Activated T-helper 2 cell treated with anti-CD3 and anti-CD28 coated beads, Interferon-gamma antibody, Interleukin-2, Interleukin-4, amounts not matched to agents 10 μg/mL and 5 μg/mL and 100 μg/mL, durations not matched to agents 14 hours and 24 hours and 36 hours (primary cell): Measurements from ENCODE around the gene FIGN. TPM values are rescaled to one million over a fixed set of nuclear protein-coding genes. Genes with fewer than 3 reads are reported as not detected.

Source experiments
- DNase-seq: peaks from one replicate; pipeline ENCODE4 v3.0.0; 2021; ENCODE audit warnings: low spot score
- H3K27ac Mint-ChIP-seq: one replicate; pipeline ENCODE4 v1.8.0; 2021; ENCODE audit warnings: mixed read lengths
- H3K27me3 Mint-ChIP-seq: one replicate; pipeline ENCODE4 v1.8.0; 2021; ENCODE audit warnings: low read depth, mixed read lengths
- H3K36me3 Mint-ChIP-seq: one replicate; pipeline ENCODE4 v1.8.0; 2021; ENCODE audit warnings: low read depth, mixed read lengths
- H3K4me1 Mint-ChIP-seq: one replicate; pipeline ENCODE4 v1.8.0; 2021; ENCODE audit warnings: low read depth, mixed read lengths
- H3K4me3 Mint-ChIP-seq: one replicate; pipeline ENCODE4 v1.8.0; 2021; ENCODE audit warnings: low read depth, mild to moderate bottlenecking, moderate library complexity, mixed read lengths
- H3K9me3 Mint-ChIP-seq: one replicate; pipeline ENCODE4 v1.8.0; 2021; ENCODE audit warnings: mixed read lengths
- intact Hi-C: fragments of 100-400 bp; cut with micrococcal nuclease; formaldehyde crosslinking; loops from one replicate; pipeline ENCODE4 v1.15.1; 2023
- total RNA-seq: library from RNA; stranded (reverse); gene quantifications from 2 replicates; pipeline ENCODE4 v1.2.3, GENCODE V29; 2022

Gene FIGN
- total RNA-seq, 1 donor from 2014 or later: not detected

DNA sequence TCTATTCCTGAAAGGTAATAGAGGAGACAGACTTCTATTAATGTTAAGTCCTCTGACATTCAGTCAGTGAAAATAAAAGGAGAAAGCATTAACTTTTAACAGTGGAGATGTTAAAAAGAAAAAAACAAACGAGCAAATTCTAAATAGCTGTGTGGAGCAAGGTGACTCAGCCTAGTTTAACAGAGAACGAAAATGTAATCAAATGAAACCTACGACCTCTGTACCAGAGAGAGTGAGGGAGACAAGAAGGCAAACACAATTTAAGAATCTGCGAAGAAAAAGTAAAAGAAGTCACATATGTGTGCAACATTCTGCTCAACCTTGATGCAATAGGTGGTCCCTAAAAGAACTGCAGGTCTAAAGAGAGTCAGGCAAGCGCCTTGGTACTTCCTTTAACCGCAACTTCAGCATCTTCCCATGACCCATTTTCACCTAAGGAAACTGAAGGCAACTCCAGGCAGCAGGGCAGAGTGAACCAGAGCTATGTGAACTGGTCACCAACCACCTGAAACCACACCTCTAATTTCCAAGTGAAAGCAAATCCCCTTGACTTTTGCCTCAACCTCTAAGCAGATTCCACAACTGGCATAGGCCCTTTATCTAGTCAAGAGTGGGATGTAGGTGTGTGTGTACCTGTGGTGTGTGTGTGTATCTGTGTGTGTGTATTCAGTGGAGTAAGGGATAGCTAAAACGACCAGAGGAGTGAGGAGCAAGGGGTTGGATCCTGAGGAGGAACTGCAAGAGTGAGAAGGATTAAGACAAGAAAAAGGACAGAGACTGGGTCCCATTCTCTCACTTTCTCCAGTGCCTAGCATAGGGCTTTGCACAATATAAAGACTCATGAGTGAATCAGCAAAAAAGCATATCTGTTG is 43.0 kb downstream of the FIGN start:
- Mint-ChIP-seq H3K4me1 (no peaks in the 10 kb centered on the region), H3K4me3 (no peak overlapping the region), H3K9me3 (no peaks in the 10 kb centered on the region), H3K27me3 (no peaks in the 10 kb centered on the region), H3K36me3 (no peaks in the 10 kb centered on the region), H3K27ac (no peak overlapping the region)
- intact Hi-C loops: no loop called here
- DNase-seq: no peak

DNA sequence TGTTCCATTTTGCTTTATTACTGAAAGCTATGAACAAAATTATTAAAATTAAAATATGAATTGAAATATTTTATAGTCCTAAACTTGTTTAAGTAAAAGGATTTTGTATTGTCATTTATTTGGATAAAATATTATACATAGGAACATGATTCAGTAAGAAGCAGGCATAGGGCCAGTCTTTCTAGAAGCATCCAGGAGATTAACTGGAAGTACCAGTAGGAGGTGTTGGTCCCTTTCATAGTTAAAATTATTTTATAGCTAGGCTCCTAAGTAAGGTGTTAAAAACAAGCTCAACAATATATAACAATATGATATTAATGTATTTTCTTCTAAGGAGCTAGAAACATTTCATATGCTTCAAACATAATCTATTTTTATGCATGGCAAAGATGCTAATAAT is 43.7 kb downstream of the FIGN start:
- no peaks in the 10 kb centered on the region for H3K36me3 Mint-ChIP-seq
- no peak overlapping the region for H3K4me3 Mint-ChIP-seq
- DNase-seq: no peak
- intact Hi-C loops: no loop called here
- no peak overlapping the region for H3K27ac Mint-ChIP-seq
- H3K9me3 Mint-ChIP-seq: no peaks in the 10 kb centered on the region
- no peaks in the 10 kb centered on the region for H3K4me1 Mint-ChIP-seq
- no peaks in the 10 kb centered on the region for H3K27me3 Mint-ChIP-seq

DNA sequence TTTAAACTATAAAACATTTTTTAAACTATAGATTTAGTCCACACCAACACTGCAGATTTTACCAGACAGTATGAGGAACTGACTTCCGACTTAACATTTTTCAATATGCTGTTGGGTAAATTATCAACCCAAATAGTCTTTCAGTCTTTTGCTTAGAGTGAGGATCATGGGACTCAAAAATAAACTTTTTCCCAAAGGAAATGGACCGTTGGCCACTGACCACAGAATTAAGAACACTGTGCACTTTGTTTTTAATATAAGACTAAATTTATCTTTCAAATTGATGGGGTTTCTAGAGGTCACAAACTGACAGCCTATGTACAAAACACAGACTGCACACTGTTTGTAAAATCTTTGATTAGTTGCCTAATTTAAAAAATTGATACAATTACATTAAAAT is 44.9 kb downstream of the FIGN start:
- H3K27me3 Mint-ChIP-seq: no peaks in the 10 kb centered on the region
- H3K36me3 Mint-ChIP-seq: no peaks in the 10 kb centered on the region
- DNase-seq: no peak
- intact Hi-C loops: no loop called here
- H3K27ac Mint-ChIP-seq: no peak overlapping the region
- H3K4me1 Mint-ChIP-seq: no peaks in the 10 kb centered on the region
- no peak overlapping the region for H3K4me3 Mint-ChIP-seq
- no peaks in the 10 kb centered on the region for H3K9me3 Mint-ChIP-seq

DNA sequence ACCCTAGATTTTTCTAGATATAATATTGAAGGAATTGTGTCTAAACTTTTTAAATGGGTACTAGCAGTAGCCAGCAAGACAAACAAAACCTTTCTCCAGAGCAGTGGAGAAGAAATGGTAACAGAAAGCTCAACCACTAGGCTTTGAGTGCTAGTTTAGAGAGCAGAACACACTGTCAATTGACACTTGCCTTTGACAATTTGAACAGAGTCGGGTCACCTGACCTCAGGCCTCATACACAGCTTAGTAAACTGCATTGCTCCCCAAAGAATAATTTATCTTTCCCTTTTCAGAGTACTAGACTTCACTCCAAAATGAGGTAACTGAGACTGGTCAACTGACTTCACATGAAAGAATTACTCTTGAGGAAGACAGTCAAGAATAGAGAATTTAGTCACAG is 48.6 kb downstream of the FIGN start:
- H3K4me3 Mint-ChIP-seq: no peak overlapping the region
- DNase-seq: no peak
- H3K36me3 Mint-ChIP-seq: no peaks in the 10 kb centered on the region
- H3K4me1 Mint-ChIP-seq: no peaks in the 10 kb centered on the region
- H3K9me3 Mint-ChIP-seq: no peaks in the 10 kb centered on the region
- no peaks in the 10 kb centered on the region for H3K27me3 Mint-ChIP-seq
- intact Hi-C loops: no loop called here
- H3K27ac Mint-ChIP-seq: no peak overlapping the region

DNA sequence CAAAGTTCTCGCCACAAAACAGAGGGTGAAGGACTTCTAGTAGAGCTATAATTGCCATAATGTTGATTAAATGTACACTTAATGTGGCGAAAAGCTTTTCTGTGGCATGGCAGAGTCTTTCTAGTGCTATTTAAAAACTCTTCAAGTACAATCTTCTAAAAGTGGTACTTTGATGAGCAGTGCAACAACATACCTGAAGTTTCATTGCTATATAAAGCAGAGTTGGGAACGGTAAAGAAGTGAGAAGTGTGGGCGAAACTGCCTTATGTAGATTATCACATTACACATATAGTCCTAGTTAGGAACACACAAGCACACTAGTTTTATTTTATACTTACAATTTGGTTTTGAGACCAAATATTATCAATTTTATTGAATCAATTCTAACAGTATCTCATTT is 49.5 kb downstream of the FIGN start:
- Mint-ChIP-seq H3K27ac (no peak overlapping the region), H3K4me3 (no peak overlapping the region), H3K4me1 (no peaks in the 10 kb centered on the region), H3K9me3 (no peaks in the 10 kb centered on the region), H3K36me3 (no peaks in the 10 kb centered on the region), H3K27me3 (no peaks in the 10 kb centered on the region)
- intact Hi-C loops: no loop called here
- DNase-seq: no peak

DNA sequence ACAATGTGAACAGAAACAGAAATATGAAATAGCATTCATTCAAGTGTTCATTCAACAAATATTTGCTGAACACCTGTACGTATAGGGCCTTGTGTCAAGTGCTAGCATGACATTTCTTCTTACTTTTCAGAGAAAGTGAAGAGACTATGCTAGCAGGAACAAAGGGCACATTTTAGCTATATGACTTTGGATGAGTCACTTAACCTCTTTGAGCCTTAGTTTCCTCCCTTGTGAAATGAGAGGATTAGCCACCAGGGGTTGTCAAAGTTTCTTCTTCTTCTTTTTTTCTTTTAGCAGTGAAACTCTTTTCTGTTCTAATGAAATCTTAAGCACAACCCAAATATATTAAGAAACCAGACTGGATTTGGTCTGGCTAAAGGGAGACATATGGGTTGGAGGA is 53.1 kb downstream of the FIGN start:
- H3K4me3 Mint-ChIP-seq: no peak overlapping the region
- H3K27ac Mint-ChIP-seq: no peak overlapping the region
- no peaks in the 10 kb centered on the region for H3K27me3 Mint-ChIP-seq
- H3K9me3 Mint-ChIP-seq: no peaks in the 10 kb centered on the region
- H3K36me3 Mint-ChIP-seq: no peaks in the 10 kb centered on the region
- intact Hi-C loops: no loop called here
- H3K4me1 Mint-ChIP-seq: no peaks in the 10 kb centered on the region
- DNase-seq: no peak

DNA sequence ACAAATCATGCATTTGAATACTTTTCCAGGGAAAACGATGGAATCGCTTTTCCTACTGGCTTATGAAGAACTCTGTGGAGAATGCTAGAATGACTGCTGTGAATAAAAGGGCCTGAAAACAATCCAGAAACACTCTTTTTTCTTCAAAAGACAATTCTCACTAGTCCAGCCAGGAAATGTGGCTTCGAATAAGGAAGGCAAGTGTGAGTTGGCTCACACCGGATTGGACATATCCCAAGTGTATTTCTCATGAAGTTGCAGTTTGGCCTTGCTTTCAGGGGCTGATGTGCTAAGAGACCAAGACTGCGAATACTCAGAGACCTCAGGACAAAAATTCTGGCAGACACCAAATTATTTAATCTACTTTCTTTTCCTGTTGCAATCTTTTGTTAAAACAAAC is 54.1 kb downstream of the FIGN start:
- Mint-ChIP-seq H3K9me3 (no peaks in the 10 kb centered on the region), H3K4me1 (no peaks in the 10 kb centered on the region), H3K36me3 (no peaks in the 10 kb centered on the region), H3K4me3 (no peak overlapping the region), H3K27me3 (no peaks in the 10 kb centered on the region), H3K27ac (no peak overlapping the region)
- no peak for DNase-seq
- intact Hi-C loops: no loop called here

DNA sequence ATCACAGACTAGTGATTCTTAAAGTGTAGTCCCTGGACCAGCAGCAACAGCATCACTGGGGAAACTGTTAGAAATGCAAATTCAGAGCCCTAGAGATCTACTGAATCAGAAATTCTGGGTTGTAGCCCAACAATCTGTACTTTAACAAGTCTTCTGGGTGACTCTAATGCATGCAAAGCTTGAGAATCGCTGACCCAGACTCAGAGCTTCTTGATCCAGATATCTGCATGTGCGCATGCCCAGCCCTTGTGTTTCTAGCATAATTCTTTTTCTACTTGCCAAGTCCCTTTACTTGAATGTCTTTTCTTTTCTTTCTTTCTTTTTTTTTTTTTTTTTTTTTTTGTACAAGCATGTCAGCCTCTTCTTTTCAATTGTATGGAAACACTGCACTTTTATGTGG is 60.4 kb downstream of the FIGN start:
- Mint-ChIP-seq H3K4me3 (no peak overlapping the region), H3K27me3 (no peaks in the 10 kb centered on the region), H3K36me3 (no peaks in the 10 kb centered on the region), H3K27ac (no peak overlapping the region), H3K9me3 (no peaks in the 10 kb centered on the region), H3K4me1 (no peaks in the 10 kb centered on the region)
- intact Hi-C loops: no loop called here
- no peak for DNase-seq

DNA sequence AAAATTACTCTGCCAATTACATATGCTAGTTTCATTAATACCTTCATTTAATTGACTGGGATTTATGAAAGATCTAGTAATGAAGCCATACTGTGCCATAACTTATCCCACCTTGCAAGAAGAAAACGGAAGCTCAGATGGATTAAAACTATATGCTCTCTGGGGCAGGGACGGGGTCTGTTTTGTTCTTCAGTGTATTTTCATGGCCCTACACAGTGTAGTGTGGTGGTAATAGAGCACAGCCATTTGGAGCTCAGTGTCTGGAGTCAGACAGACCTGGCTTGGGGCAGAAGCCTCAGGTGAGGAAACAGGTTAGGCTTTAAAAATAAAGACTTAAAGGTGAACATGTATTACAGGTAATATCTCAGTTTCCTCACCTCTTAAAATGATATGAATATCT is 62.3 kb downstream of the FIGN start:
- H3K36me3 Mint-ChIP-seq: no peaks in the 10 kb centered on the region
- H3K4me3 Mint-ChIP-seq: no peak overlapping the region
- H3K4me1 Mint-ChIP-seq: no peaks in the 10 kb centered on the region
- intact Hi-C loops: no loop called here
- H3K27ac Mint-ChIP-seq: no peak overlapping the region
- no peaks in the 10 kb centered on the region for H3K9me3 Mint-ChIP-seq
- no peak for DNase-seq
- no peaks in the 10 kb centered on the region for H3K27me3 Mint-ChIP-seq

DNA sequence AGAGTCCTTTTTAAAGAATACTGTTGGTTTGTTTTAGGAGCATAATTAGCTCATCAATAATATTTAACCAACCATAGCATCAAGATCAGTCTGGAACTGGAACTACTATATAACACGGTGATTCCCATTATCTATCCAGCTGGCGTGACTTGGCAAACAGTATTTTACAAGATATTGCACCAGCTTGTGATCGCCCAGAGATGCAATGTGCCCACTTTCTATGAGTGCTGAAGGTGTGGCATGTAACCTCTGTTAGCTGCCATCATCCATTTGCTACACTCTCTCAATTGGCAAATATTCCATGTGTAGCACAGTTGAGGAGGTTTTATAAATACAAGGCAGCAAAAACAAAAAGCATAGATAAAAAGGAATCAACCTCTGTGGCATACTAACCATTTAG is 64.9 kb downstream of the FIGN start:
- intact Hi-C loops: no loop called here
- Mint-ChIP-seq H3K36me3 (no peaks in the 10 kb centered on the region), H3K4me1 (no peaks in the 10 kb centered on the region), H3K27ac (no peak overlapping the region), H3K4me3 (no peak overlapping the region), H3K27me3 (no peaks in the 10 kb centered on the region), H3K9me3 (no peaks in the 10 kb centered on the region)
- DNase-seq: no peak

DNA sequence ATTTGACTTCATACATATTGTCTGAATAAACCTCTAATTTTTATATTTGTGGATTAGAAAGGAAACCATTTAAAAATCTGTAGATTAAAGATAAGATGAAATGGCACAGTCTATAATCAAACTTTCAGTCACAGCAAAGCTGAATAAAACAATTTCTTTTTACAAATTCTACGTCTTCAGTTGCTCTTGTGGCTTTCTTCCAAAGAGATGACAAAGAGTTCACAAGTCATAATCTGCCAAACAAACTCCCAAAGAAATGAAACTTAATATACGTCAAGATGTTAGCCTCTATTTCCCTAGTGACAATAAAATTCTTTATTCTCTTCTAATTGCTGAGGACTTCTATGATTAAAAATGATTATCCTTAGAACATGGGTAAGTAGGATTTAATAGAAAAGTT is 66.3 kb downstream of the FIGN start:
- Mint-ChIP-seq H3K27ac (no peak overlapping the region), H3K36me3 (no peaks in the 10 kb centered on the region), H3K27me3 (no peaks in the 10 kb centered on the region), H3K9me3 (no peaks in the 10 kb centered on the region), H3K4me3 (no peak overlapping the region), H3K4me1 (no peaks in the 10 kb centered on the region)
- no peak for DNase-seq
- intact Hi-C loops: no loop called here

DNA sequence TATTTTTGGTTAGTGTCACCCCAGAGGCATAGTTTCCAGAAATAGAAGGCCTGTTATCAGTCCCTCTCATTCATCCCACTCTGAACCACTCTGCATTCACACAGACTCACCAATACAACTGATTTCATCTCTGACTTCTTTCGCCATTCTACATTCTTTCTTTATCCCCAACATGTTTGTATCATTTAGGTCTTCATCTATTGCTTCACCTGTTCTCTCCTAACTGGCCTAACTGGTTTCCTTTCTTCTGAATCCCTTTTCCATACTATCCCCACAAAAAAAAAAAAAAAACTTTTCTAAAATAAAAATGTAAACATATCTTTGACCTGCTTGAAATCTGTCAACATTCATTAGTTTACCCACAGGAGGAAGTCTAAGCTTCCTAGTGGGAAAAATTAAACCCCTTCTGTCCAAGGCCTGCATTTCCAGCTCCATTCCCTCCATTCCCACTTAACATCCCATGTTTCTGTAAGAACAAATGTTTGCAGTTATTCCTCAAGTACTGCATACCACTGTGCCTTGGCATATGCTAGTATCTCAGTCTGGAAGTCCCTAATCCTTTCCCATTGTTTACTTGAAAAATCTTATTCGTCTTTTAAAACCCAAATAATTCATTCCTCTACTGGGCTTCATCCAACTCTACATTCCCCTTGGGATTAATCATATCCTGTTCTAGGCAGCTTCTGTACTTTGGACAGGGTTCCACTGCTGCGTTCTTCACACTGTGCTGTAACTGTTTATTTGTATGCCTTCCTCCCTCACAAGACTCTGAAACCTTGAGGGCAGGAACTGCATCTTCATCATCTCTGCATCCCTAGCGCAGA is 68.5 kb downstream of the FIGN start:
- H3K9me3 Mint-ChIP-seq: no peaks in the 10 kb centered on the region
- DNase-seq: no peak
- H3K36me3 Mint-ChIP-seq: no peaks in the 10 kb centered on the region
- H3K4me3 Mint-ChIP-seq: no peak overlapping the region
- H3K27me3 Mint-ChIP-seq: no peaks in the 10 kb centered on the region
- H3K4me1 Mint-ChIP-seq: no peaks in the 10 kb centered on the region
- H3K27ac Mint-ChIP-seq: no peak overlapping the region
- intact Hi-C loops: no loop called here

DNA sequence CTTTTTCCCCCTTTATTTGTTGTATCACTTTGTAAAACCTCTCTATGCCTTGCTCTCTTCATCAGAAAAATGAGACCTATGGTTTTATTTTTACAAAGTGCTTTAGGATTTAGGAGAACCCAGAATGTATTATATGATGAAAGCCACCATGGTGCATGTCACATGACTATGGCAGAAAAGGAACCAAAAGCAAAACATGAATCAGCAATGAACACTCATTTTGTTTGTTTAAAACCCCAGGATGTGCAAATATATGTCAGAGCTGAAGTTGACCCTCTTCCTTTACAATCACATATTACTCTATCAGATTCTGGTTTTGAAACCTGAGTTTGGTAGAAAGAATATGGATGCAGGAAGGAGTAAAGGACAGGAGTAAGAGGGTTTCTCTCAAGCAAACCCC is 70.0 kb downstream of the FIGN start:
- Mint-ChIP-seq H3K36me3 (no peaks in the 10 kb centered on the region), H3K27ac (no peak overlapping the region), H3K27me3 (no peaks in the 10 kb centered on the region), H3K9me3 (peaks cover 5% of the 10 kb centered on the region), H3K4me1 (no peaks in the 10 kb centered on the region), H3K4me3 (no peak overlapping the region)
- DNase-seq: no peak
- intact Hi-C loops: no loop called here
